ENCODE measurements around the gene ITIH1. TPM values are rescaled to one million over a fixed set of nuclear protein-coding genes. Genes with fewer than 3 reads are reported as not detected.

Gene ITIH1
- total and polyA plus RNA-seq, 9 of the 15 experiments (the other 6 are each of a cell fraction or from before 2014, with no cell fraction given): 0.31 TPM; not detected in 8

DNA sequence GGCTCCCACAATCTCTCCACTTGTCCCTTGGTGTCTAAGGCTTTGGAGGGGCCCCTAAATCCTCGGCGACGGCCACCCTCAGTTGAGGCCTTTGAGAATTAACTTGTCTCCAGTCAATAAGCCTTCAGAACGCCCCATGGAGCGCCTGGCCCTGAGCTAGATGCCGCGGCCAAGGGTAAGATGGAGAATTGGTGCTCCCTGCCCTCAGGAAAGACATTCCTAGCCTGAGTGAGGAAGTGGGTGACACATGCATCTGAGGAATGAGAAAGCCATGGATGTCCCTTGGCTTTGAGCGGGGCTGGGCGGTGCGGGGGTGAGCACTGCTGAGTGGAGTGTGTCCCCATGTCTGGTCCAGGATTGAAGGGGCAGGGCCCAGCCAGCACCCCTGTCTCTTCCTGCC lies 39.8 kb downstream of the ITIH1 start (continued):
- TF ChIP-seq, protein P1, sequence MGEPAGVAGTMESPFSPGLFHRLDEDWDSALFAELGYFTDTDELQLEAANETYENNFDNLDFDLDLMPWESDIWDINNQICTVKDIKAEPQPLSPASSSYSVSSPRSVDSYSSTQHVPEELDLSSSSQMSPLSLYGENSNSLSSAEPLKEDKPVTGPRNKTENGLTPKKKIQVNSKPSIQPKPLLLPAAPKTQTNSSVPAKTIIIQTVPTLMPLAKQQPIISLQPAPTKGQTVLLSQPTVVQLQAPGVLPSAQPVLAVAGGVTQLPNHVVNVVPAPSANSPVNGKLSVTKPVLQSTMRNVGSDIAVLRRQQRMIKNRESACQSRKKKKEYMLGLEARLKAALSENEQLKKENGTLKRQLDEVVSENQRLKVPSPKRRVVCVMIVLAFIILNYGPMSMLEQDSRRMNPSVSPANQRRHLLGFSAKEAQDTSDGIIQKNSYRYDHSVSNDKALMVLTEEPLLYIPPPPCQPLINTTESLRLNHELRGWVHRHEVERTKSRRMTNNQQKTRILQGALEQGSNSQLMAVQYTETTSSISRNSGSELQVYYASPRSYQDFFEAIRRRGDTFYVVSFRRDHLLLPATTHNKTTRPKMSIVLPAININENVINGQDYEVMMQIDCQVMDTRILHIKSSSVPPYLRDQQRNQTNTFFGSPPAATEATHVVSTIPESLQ (CRISPR knock-in tag; IDR thresholded peaks at IDR 0.05): no peak

DNA sequence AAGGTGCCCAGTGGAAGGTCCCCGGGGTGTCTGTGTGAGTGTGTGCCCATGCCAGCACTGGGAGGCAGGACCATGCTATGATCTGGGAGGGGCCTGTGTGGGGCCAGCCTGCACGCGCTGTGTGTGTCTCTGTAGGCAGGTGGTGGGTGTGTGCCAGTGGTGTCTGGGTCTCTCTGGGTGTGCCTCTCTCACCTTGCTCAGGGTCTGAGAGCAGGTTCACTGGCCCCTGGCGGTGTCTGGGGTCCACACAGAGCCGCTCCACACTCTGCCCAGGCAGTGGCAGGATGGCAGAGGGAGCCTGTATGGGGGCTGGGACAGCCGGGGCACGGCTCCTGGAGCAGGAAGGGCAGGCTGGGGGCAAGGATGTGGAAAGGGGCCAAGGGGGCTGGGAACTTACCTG lies 40.5 kb downstream of the ITIH1 start:
- BruUV-seq (replicated peaks): no TSS peak
- H3K4me1 ChIP-seq (replicated peaks in 1 of 2; ENCODE audit: control insufficient read depth in 2 of 2, insufficient read depth in 2 of 2, low read length in 2 of 2): peaks cover 0 to 5% of the 10 kb centered on the region in 2 experiments; a peak in 2 of 5 replicates
- no peak overlapping the region for H3K4me2 ChIP-seq (ENCODE audit: insufficient read depth, low read length)
- H3K27me3 ChIP-seq (ENCODE audit: control insufficient read depth in 2 of 2, insufficient read depth in 2 of 2, low read length in 2 of 2): peaks cover 0 to 47% of the 10 kb centered on the region in 2 experiments; a peak in 3 of 5 replicates
- H3K9me1 ChIP-seq (ENCODE audit: control insufficient read depth, insufficient read depth, low read length): no peaks in the 10 kb centered on the region
- WGBS (ENCODE audit: insufficient coverage, low coverage, missing lambda C conversion rate): 3% methylated on average over 5 of the region's 7 CpGs
- no peak overlapping the region for H3K27ac ChIP-seq (ENCODE audit: extremely low read depth, low read depth, low read length)
- ATAC-seq (no peak), DNase-seq (ENCODE audit: extremely low read depth in 1 of 4, low spot score in 3 of 4) (no peak), FAIRE-seq (no peak)
- no peak overlapping the region for H2AFZ ChIP-seq (ENCODE audit: low read depth, low read length)
- H3K4me3 ChIP-seq: no peak overlapping the region
- in situ Hi-C loops (cut with MboI): no loop called here
- H3K9me3 ChIP-seq (replicated peaks; ENCODE audit: control insufficient read depth, insufficient read depth, low read depth, low read length): no peaks in the 10 kb centered on the region
- ChIA-PET CTCF (ENCODE audit: low intra/inter-chr PET ratio) (no interaction called here), POLR2A (no interaction called here)
- H4K20me1 ChIP-seq (replicated peaks; ENCODE audit: control insufficient read depth, insufficient read depth, low read length): no peaks in the 10 kb centered on the region; the same call in 1 of the 2 replicates
- intact Hi-C loops (cut with micrococcal nuclease): no loop called here
- no peaks in the 10 kb centered on the region for H3K79me2 ChIP-seq (ENCODE audit: control insufficient read depth, insufficient read depth, low read length)
- no peaks in the 10 kb centered on the region for H3K36me3 ChIP-seq (ENCODE audit: control insufficient read depth, insufficient read depth, low read length)
- H3K9ac ChIP-seq (ENCODE audit: insufficient read depth in 1 of 2, low read depth in 2 of 2, low read length in 2 of 2): no peak overlapping the region
- TF ChIP-seq, protein P2, sequence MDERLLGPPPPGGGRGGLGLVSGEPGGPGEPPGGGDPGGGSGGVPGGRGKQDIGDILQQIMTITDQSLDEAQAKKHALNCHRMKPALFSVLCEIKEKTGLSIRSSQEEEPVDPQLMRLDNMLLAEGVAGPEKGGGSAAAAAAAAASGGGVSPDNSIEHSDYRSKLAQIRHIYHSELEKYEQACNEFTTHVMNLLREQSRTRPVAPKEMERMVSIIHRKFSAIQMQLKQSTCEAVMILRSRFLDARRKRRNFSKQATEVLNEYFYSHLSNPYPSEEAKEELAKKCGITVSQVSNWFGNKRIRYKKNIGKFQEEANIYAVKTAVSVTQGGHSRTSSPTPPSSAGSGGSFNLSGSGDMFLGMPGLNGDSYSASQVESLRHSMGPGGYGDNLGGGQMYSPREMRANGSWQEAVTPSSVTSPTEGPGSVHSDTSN (CRISPR knock-in tag; IDR thresholded peaks at IDR 0.05; ENCODE audit: low read depth): no peak
- TF ChIP-seq, protein P2 (tag; conservative IDR thresholded peaks at IDR 0.05; ENCODE audit: low read depth): no peak
- TF ChIP-seq FIP1L1 (IDR thresholded peaks at IDR 0.05; ENCODE audit: low read depth, low read length, poor library complexity, severe bottlenecking) (no peak), CREB5 (CRISPR knock-in tag; IDR thresholded peaks at IDR 0.05) (no peak), MCM5 (IDR thresholded peaks at IDR 0.05; ENCODE audit: low read depth) (no peak)
